NCI-H2029 treated with DMSO at 0.1 percent for 48 hours (cell line): ENCODE measurements around the gene OR4A47.
"Not testable (repeated sequence)": the region's sequence is repeated elsewhere in the genome, so short reads cannot be mapped to it uniquely, and the experiment has no call there.

Experiments
- DNase-seq: peaks from one replicate; lab custom pipeline; 2025; lab: John Stamatoyannopoulos, UW

The OR4A47 gene, protein sequence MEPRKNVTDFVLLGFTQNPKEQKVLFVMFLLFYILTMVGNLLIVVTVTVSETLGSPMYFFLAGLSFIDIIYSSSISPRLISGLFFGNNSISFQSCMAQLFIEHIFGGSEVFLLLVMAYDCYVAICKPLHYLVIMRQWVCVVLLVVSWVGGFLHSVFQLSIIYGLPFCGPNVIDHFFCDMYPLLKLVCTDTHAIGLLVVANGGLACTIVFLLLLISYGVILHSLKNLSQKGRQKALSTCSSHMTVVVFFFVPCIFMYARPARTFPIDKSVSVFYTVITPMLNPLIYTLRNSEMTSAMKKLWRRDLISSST

DNA sequence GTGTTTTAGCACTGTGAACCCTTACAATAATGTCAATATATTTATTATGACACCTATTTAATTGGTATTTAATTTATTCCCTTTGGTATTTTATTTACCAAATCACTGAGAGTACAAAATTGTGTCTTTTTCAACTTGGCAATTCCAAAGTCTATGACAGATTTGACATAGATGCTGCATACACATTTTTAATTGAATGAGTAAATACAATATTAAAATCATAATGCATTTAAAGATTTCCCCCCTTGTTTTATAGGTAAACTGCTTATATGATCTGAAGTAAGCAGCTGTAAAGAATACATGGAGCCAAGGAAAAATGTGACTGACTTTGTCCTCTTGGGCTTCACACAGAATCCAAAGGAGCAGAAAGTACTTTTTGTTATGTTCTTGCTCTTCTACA, at the start of gene OR4A47:
Gene OR4A47, plus strand, starts transcription at position 301 of the 400 bp plus-strand sequence. Its CDS starts 0 bp downstream, at position 301.
- not testable (repeated sequence) for DNase-seq

DNA sequence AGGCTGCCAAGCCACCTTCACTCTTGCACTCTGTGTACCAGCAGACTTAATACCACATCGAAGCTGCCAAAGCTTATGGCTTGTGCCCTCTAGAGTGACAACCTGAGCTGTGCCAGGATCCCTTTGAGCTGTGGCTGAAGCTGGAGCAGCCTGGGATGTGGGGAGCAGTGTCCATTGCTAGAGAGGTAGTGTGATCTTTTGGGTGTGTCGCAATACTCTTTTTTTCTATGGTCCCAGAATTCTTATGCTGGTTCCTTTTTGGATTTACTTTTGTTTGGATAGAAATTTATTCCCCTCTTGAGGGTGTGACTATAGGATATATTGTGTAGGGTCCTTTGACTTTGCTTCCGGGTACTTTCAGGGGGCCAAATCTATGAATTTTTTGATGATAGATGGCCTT, 32.7 kb upstream of the OR4A47 start:
- DNase-seq: not testable (repeated sequence)

DNA sequence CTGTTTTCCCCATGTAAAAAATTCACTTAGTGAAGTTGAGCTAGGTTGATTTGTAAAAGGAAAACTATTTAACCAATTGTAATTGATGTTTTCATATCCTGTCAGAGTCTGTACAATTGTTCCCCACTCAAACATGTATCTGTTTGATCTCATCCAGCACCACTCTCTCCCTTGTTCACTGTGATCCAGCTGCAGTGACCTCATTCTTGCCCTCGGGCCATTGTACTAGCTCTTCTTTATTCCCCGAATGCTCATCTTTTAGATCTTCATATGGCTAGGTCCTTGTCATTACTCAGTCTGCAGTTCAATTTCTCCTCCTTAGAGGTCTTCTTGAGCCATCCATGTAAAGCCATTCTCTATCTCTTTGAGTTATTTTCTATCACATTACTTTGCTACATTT, 14.6 kb upstream of the OR4A47 start:
- not testable (repeated sequence) for DNase-seq

DNA sequence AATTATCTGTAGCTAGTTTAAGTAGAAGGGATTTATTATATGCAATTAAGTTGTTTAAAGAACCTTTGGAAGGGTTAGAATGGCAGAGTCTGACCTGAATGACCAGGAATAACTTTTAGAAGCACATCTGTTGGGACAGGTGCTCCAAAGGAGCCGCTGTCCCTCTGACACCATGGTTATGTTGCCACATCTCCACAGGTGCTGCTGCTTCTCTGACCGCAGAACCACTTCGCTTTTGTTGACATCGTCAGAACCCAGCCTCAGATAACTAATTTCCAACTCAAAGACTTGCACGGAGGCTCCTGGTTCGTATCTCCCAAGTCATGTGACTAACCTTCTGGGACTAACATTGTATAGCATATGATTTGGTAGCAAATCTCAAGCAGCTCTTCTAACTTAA, 13.9 kb upstream of the OR4A47 start:
- DNase-seq: not testable (repeated sequence)

DNA sequence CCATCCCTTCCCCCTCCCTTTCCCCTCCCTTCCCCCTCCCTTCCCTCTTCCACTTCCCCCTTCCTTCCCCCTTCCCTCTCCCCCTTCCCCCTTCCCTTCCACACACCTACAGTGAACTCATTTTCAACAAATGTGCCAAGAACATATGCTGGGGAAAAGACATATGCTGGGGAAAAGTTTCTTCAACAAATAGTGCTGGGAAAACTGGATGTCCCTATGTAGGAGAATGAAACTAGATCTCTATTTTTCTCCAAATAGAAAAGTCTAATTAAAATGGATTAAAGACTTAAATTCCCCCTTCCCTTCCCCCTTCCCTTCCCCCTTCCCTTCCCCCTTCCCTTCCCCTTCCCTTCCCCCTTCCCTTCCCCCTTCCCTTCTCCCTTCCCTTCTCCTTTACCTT, 17.6 kb downstream of the OR4A47 start:
- DNase-seq: not testable (repeated sequence)

DNA sequence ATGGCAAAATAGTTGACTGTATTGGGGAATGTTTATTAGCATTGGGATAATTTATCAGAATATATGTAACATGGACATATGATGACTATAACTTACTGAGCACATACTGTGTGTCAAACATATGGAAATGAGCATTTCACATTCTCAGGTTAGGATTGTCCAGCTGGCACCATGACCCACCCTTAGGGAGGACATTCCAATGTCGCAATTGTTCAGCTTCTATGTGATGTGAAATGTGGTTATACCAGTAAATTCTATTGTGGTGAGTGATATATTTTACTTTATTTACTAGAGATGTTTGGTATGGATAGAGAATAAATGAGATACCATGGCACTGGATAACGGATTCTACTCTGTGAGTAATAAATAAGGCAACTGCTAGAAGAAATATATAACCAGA, 50.4 kb downstream of the OR4A47 start:
- DNase-seq: no peak
